Hematopoietic multipotent progenitor cell (in vitro differentiated cells): Measurements from ENCODE around the gene KRTAP13-2. TPM values are rescaled to one million over a fixed set of nuclear protein-coding genes. Genes with fewer than 3 reads are reported as not detected.

ENCODE experiments used
- DNase-seq, 3 donors: peaks; one replicate each; pipeline ENCODE4 v3.0.0-alpha.2; 2011 to 2015; ENCODE audit warnings: low read depth in 2 of 3, low spot score in 2 of 3
- small RNA-seq: library from RNA; depleted of rRNA; stranded (forward); fragments of <200 nt; gene quantifications from one replicate; pipeline ENCODE3, GENCODE V24; 2012
- total RNA-seq: library from RNA; depleted of rRNA; stranded (reverse); fragments of >200 nt; gene quantifications from one replicate; pipeline ENCODE4 v1.2.3, GENCODE V29; 2012

KRTAP13-2 gene
- total RNA-seq, 1 donor = not detected

GRCh38 chr21:30329203-30329875 lies 42.7 kb downstream of the KRTAP13-2 start:
- DNase-seq = no peak

- DNase-seq = no peak
Observed at GRCh38 chr21:30326390-30326789, 45.7 kb downstream of the KRTAP13-2 start.

Small RNA genes lying within 50 kb of the gene (small RNA-seq; reads per million reads assigned to genes)
- gene KRTAP23-1 (not detected), gene MIR4327 (not detected)

Other genes starting within 250 kb of the KRTAP13-2 start
- gene CLDN17, start 205.5 kb downstream of the KRTAP13-2 start, total RNA-seq = not detected
- gene CLDN8, start 156.2 kb downstream of the KRTAP13-2 start, total RNA-seq = not detected
- gene KRTAP24-1, start 89.3 kb downstream of the KRTAP13-2 start, total RNA-seq = not detected
- not detected for gene KRTAP25-1, start 82.8 kb downstream of the KRTAP13-2 start, total RNA-seq
- not detected for gene KRTAP26-1, start 52.0 kb downstream of the KRTAP13-2 start, total RNA-seq
- gene KRTAP27-1, start 34.6 kb downstream of the KRTAP13-2 start, total RNA-seq = not detected
- not detected for gene KRTAP23-1, start 23.7 kb downstream of the KRTAP13-2 start, total RNA-seq
- gene KRTAP13-1, start 23.8 kb upstream of the KRTAP13-2 start, total RNA-seq = 0.27 TPM
- not detected for gene KRTAP13-3, start 53.7 kb upstream of the KRTAP13-2 start, total RNA-seq
- not detected for gene KRTAP13-4, start 57.9 kb upstream of the KRTAP13-2 start, total RNA-seq
- gene KRTAP15-1, start 68.0 kb upstream of the KRTAP13-2 start, total RNA-seq = not detected
- gene KRTAP19-1, start 108.1 kb upstream of the KRTAP13-2 start, total RNA-seq = not detected
- not detected for gene KRTAP19-2, start 115.2 kb upstream of the KRTAP13-2 start, total RNA-seq
- not detected for gene KRTAP19-3, start 119.7 kb upstream of the KRTAP13-2 start, total RNA-seq
- not detected for gene KRTAP19-4, start 124.9 kb upstream of the KRTAP13-2 start, total RNA-seq
- not detected for gene KRTAP19-5, start 129.9 kb upstream of the KRTAP13-2 start, total RNA-seq
- not detected for gene KRTAP19-6, start 169.6 kb upstream of the KRTAP13-2 start, total RNA-seq
- gene KRTAP19-7, start 189.0 kb upstream of the KRTAP13-2 start, total RNA-seq = not detected
- gene KRTAP22-2, start 218.1 kb upstream of the KRTAP13-2 start, total RNA-seq = not detected
- gene KRTAP6-3, start 220.2 kb upstream of the KRTAP13-2 start, total RNA-seq = not detected
- not detected for gene KRTAP6-2, start 226.6 kb upstream of the KRTAP13-2 start, total RNA-seq
- gene KRTAP22-1, start 228.8 kb upstream of the KRTAP13-2 start, total RNA-seq = not detected
- not detected for gene KRTAP6-1, start 241.7 kb upstream of the KRTAP13-2 start, total RNA-seq
- gene KRTAP20-1, start 244.2 kb upstream of the KRTAP13-2 start, total RNA-seq = not detected
- not detected for gene KRTAP20-4, start 248.4 kb upstream of the KRTAP13-2 start, total RNA-seq